IMR-90 (cell line): ENCODE results near the gene SLC7A7. TPM values are rescaled to one million over a fixed set of nuclear protein-coding genes. Genes with fewer than 3 reads are reported as not detected.

Experiments used
- ATAC-seq: fragments of 200-7000 bp; cut with Tn5 transposase; 2 replicates; pipeline ENCODE4 v1.9.1; 2020; ENCODE audit warnings: low read depth, mild to moderate bottlenecking, moderate library complexity
- BruUV-seq: library from RNA; stranded (reverse); fragments of 400-500 nt; replicated peaks from 2 replicates; lab custom pipeline; 2021; lab: Mats Ljungman, UMichigan
- CTCF ChIA-PET: fragments of 300-600 bp; formaldehyde crosslinking; extraction: SDS; loops from one replicate; lab custom pipeline; 2021; ENCODE audit warnings: antibody characterized with exemption; lab: Yijun Ruan, JAX
- POLR2A ChIA-PET: fragments of 300-600 bp; sonication (Branson Sonifier 250); formaldehyde crosslinking; loops from one replicate; lab custom pipeline; 2022; ENCODE audit warnings: antibody characterized with exemption; ENCODE audit not compliant: unreplicated experiment; lab: Charles Lee
- DNase-seq: peaks from one replicate; pipeline ENCODE4 v3.0.0; 2013
- H2AFZ ChIP-seq: replicated peaks from 2 replicates; pipeline ENCODE3; 2013; ENCODE audit warnings: low read length, mild to moderate bottlenecking; ENCODE audit not compliant: poor library complexity
- H2AK5ac ChIP-seq: 2 replicates; pipeline ENCODE4 v1.6.1; 2013; ENCODE audit warnings: low read depth, low read length, inconsistent platforms
- H2AK9ac ChIP-seq: replicated peaks from 2 replicates; pipeline ENCODE3; 2013; ENCODE audit warnings: mild to moderate bottlenecking, low read depth, low read length, moderate library complexity; ENCODE audit not compliant: poor library complexity
- H2BK120ac ChIP-seq: 2 replicates; pipeline ENCODE4 v1.6.1; 2013; ENCODE audit warnings: low read depth, low read length, inconsistent platforms
- H2BK15ac ChIP-seq: 3 replicates; pipeline ENCODE4 v1.6.1; 2013; ENCODE audit warnings: low read depth, low read length, inconsistent platforms
- H2BK20ac ChIP-seq: 2 replicates; pipeline ENCODE4 v1.6.1; 2013; ENCODE audit warnings: low read depth, mild to moderate bottlenecking, inconsistent platforms, low read length, moderate library complexity
- H2BK5ac ChIP-seq: 2 replicates; pipeline ENCODE4 v1.6.1; 2013; ENCODE audit warnings: mild to moderate bottlenecking, low read depth, low read length, inconsistent platforms; ENCODE audit not compliant: poor library complexity, severe bottlenecking
- H3K14ac ChIP-seq: replicated peaks from 2 replicates; pipeline ENCODE4 v1.6.1; 2013; ENCODE audit warnings: low read depth, low read length, inconsistent platforms
- H3K18ac ChIP-seq: 2 replicates; pipeline ENCODE4 v1.6.1; 2013; ENCODE audit warnings: low read depth, low read length, control low read depth
- H3K23ac ChIP-seq: 2 replicates; pipeline ENCODE4 v1.6.1; 2013; ENCODE audit warnings: low read depth, low read length, inconsistent platforms
- H3K27ac ChIP-seq: 2 replicates; pipeline ENCODE4 v1.5.1; 2013; ENCODE audit warnings: mild to moderate bottlenecking, control low read depth, low read length; ENCODE audit not compliant: insufficient read depth
- H3K27me3 ChIP-seq: 2 replicates; pipeline ENCODE4 v1.6.1; 2013; ENCODE audit warnings: low read length; ENCODE audit not compliant: control insufficient read depth, insufficient read depth
- H3K36me3 ChIP-seq: 2 replicates; pipeline ENCODE4 v1.6.1; 2013; ENCODE audit warnings: low read length, mixed read lengths; ENCODE audit not compliant: control insufficient read depth, insufficient read depth
- H3K4ac ChIP-seq: 2 replicates; pipeline ENCODE4 v1.6.1; 2013; ENCODE audit warnings: low read depth, low read length, inconsistent platforms
- H3K4me1 ChIP-seq: 2 replicates; pipeline ENCODE4 v1.6.1; 2013; ENCODE audit warnings: low read length, mixed read lengths; ENCODE audit not compliant: control insufficient read depth, insufficient read depth
- H3K4me2 ChIP-seq: 2 replicates; pipeline ENCODE4 v1.6.1; 2013; ENCODE audit warnings: low read depth, mild to moderate bottlenecking, control low read depth, low read length, moderate library complexity
- H3K4me3 ChIP-seq: 2 replicates; pipeline ENCODE4 v1.5.1; 2013; ENCODE audit warnings: low read depth, mild to moderate bottlenecking, control low read depth, low read length, moderate library complexity; ENCODE audit not compliant: insufficient read depth
- H3K56ac ChIP-seq: 2 replicates; pipeline ENCODE4 v1.6.1; 2013; ENCODE audit warnings: low read length, inconsistent platforms; ENCODE audit not compliant: insufficient read depth; ENCODE audit errors: extremely low read depth
- H3K79me1 ChIP-seq, 2 experiments: 2 replicates each; pipeline ENCODE4 v1.6.1; 2013; ENCODE audit warnings: low read length in 2 of 2, inconsistent platforms in 1 of 2, low read depth in 1 of 2
- H3K9ac ChIP-seq: 2 replicates; pipeline ENCODE4 v1.6.1; 2013; ENCODE audit warnings: low read depth, low read length, control low read depth
- H3K9me1 ChIP-seq: 2 replicates; pipeline ENCODE4 v1.6.1; 2013; ENCODE audit warnings: low read length, inconsistent platforms; ENCODE audit not compliant: insufficient read depth
- H3K9me3 ChIP-seq: 2 replicates; pipeline ENCODE4 v1.6.1; 2013; ENCODE audit warnings: low read length; ENCODE audit not compliant: control insufficient read depth, insufficient read depth
- H4K20me1 ChIP-seq: 2 replicates; pipeline ENCODE4 v1.6.1; 2013; ENCODE audit warnings: low read length, inconsistent platforms; ENCODE audit not compliant: insufficient read depth
- H4K5ac ChIP-seq: 2 replicates; pipeline ENCODE4 v1.6.1; 2013; ENCODE audit warnings: mild to moderate bottlenecking, low read depth, low read length, control low read depth
- H4K8ac ChIP-seq, 2 experiments: 2 replicates each; pipeline ENCODE4 v1.6.1; 2013; ENCODE audit warnings: low read depth in 2 of 2, low read length in 2 of 2, control low read depth in 1 of 2, inconsistent platforms in 1 of 2
- H4K91ac ChIP-seq: 2 replicates; pipeline ENCODE4 v1.6.1; 2013; ENCODE audit warnings: low read depth, low read length, inconsistent platforms; ENCODE audit not compliant: insufficient read depth
- CHD1 ChIP-seq: IDR thresholded peaks from 2 replicates; pipeline ENCODE4 v1.6.1; 2012; ENCODE audit warnings: low read depth, low read length, improper control_type of control experiment
- FOS ChIP-seq: fragments of 150-350 bp; IDR thresholded peaks from 2 replicates; pipeline ENCODE4 v1.6.1; 2016; ENCODE audit warnings: low read depth, low read length
- MAFK ChIP-seq: IDR thresholded peaks from 2 replicates; pipeline ENCODE4 v1.6.1; 2012; ENCODE audit warnings: low read depth, low read length, improper control_type of control experiment
- MXI1 ChIP-seq: IDR thresholded peaks from 2 replicates; pipeline ENCODE4 v1.6.1; 2012; ENCODE audit warnings: low read depth, mild to moderate bottlenecking, low read length, moderate library complexity, borderline replicate concordance
- NFE2L2 ChIP-seq: fragments of 150-350 bp; IDR thresholded peaks from 2 replicates; pipeline ENCODE4 v1.6.1; 2016; ENCODE audit warnings: low read depth, mild to moderate bottlenecking, low read length
- POLR2A ChIP-seq: IDR thresholded peaks from 2 replicates; pipeline ENCODE4 v1.6.1; 2012; ENCODE audit warnings: mild to moderate bottlenecking, low read depth, low read length
- WGBS, 2 experiments: methylation state at CpG; one replicate each; pipeline versions ENCODE4 v1.1.5 to v1.1.7; 2013; ENCODE audit warnings: missing lambda C conversion rate in 2 of 2; ENCODE audit not compliant: insufficient read length in 1 of 2; ENCODE audit errors: extremely low coverage in 2 of 2; 5-methylcytosine and 5-hydroxymethylcytosine counted together
- dilution Hi-C: fragments of 300-500 bp; cut with HindIII; formaldehyde crosslinking; loops from one replicate; pipeline ENCODE4 v1.14.3; 2018; ENCODE audit warnings: low sequenced_read_pairs; ENCODE audit not compliant: unreplicated experiment
- in situ Hi-C: fragments of 300-500 bp; cut with MboI; formaldehyde crosslinking; loops from 3 replicates; pipeline ENCODE4 v1.14.3; 2019; ENCODE audit warnings: low sequenced_read_pairs, inconsistent platforms, mixed read lengths
- intact Hi-C: fragments of 100-400 bp; cut with micrococcal nuclease; formaldehyde crosslinking; loops from 2 replicates; pipeline ENCODE4 v1.10.0; 2022
- polyA plus RNA-seq, 3 experiments: library from polyadenylated mRNA; depleted of rRNA; stranded (reverse); fragments of >200 nt; gene quantifications; 2 replicates each; pipeline ENCODE4 v1.2.3, GENCODE V29; 2012; ENCODE audit warnings: low replicate concordance in 1 of 3
- total RNA-seq: library from RNA; depleted of rRNA; stranded (reverse); fragments of >200 nt; gene quantifications from 2 replicates; pipeline ENCODE4 v1.2.3, GENCODE V29; 2012
- TF ChIP-seq, protein P1 (sequence below): fragments of 150-350 bp; IDR thresholded peaks from 2 replicates; pipeline ENCODE4 v1.6.1; 2017; ENCODE audit warnings: mild to moderate bottlenecking, antibody characterized with exemption, low read length, low read depth

Gene SLC7A7
- total and polyA plus RNA-seq, 2 of the 4 experiments (the other 2 are of a cell fraction): 1.8 to 2.0 TPM

DNA sequence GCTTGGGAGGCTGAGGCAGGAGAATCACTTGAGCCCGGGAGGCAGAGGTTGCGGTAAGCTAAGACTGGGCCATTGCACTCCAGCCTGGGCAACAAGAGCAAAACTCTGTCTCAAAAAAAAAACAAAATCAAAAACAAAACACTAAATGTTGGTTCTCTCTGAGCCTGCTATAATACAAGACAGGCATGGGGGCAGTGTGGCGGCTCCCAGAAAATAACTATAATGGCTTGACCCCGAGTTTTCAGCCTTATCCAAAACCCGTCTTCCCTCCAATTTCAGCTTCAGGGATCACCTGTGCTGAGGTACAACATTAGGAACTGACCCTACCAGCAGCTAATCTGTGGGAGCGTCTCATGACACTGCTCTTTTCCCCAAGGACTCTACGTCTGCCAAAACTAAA lies 862 bp downstream of the SLC7A7 start:
- Histone ChIP-seq H3K9ac (no peak overlapping the region), H2AFZ (no peak overlapping the region), H4K5ac (no peak overlapping the region), H3K4ac (no peak overlapping the region), H4K8ac (no peak overlapping the region), H2AK9ac (no peak overlapping the region), H2BK20ac (no peak overlapping the region), H3K18ac (no peak overlapping the region), H2AK5ac (no peak overlapping the region), H3K4me3 (no peak overlapping the region), H3K27ac (no peak overlapping the region), H3K36me3 (no peaks in the 10 kb centered on the region), H2BK5ac (no peak overlapping the region), H3K79me1 (no peaks in the 10 kb centered on the region), H2BK120ac (no peak overlapping the region), H3K14ac (no peak overlapping the region), H3K9me1 (peaks cover 15% of the 10 kb centered on the region), H3K27me3 (no peaks in the 10 kb centered on the region), H3K56ac (no peak overlapping the region), H3K4me1 (peaks cover 20% of the 10 kb centered on the region), H2BK15ac (no peak overlapping the region), H3K9me3 (no peaks in the 10 kb centered on the region), H3K23ac (no peak overlapping the region), H3K4me2 (no peak overlapping the region), H4K91ac (no peak overlapping the region), H4K20me1 (no peaks in the 10 kb centered on the region)
- dilution Hi-C loops: no loop called here
- DNase-seq (no peak), ATAC-seq (no peak)
- POLR2A ChIA-PET: no interaction called here
- BruUV-seq: no TSS peak
- CTCF ChIA-PET: no interaction called here
- in situ Hi-C loops: no loop called here
- TF ChIP-seq NFE2L2 (no peak), FOS (no peak), POLR2A (no peak), CHD1 (no peak), MAFK (no peak), MXI1 (no peak)
- TF ChIP-seq, protein P1, sequence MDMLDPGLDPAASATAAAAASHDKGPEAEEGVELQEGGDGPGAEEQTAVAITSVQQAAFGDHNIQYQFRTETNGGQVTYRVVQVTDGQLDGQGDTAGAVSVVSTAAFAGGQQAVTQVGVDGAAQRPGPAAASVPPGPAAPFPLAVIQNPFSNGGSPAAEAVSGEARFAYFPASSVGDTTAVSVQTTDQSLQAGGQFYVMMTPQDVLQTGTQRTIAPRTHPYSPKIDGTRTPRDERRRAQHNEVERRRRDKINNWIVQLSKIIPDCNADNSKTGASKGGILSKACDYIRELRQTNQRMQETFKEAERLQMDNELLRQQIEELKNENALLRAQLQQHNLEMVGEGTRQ: no peak
- 80% methylated on average over 1 of the region's 7 CpGs; no CpG with 5 or more reads in 1 of the 2 experiments for WGBS, 2 experiments
- intact Hi-C loops: no loop called here
